K562 (cell line): ENCODE data around the gene NLRP5. TPM values are rescaled to one million over a fixed set of nuclear protein-coding genes. Genes with fewer than 3 reads are reported as not detected.

Experiments used
- HDAC1 ChIP-seq, 2 experiments: fragments of 450-650 bp; IDR thresholded peaks; 2 replicates each; pipeline ENCODE4 v1.6.1; 2016 to 2017; ENCODE audit warnings: inconsistent platforms in 1 of 2, mild to moderate bottlenecking in 1 of 2, moderate library complexity in 1 of 2
- HMBOX1 ChIP-seq: sonication (generic); IDR thresholded peaks from 2 replicates; pipeline ENCODE4 v1.6.1; 2016
- HNRNPLL ChIP-seq: fragments of 200-400 bp; formaldehyde crosslinking; IDR thresholded peaks from 2 replicates; pipeline ENCODE4 v1.6.1; 2017; ENCODE audit warnings: low read length, low read depth, mild to moderate bottlenecking; ENCODE audit not compliant: poor library complexity, severe bottlenecking
- SAP30 ChIP-seq: fragments of 200-600 bp; sonication (generic); IDR thresholded peaks from 2 replicates; pipeline ENCODE4 v1.6.1; 2012; ENCODE audit warnings: borderline replicate concordance, low read depth, mild to moderate bottlenecking, moderate library complexity, low read length, control low read depth, inconsistent platforms; ENCODE audit not compliant: insufficient read depth, poor library complexity, severe bottlenecking
- STAG1 ChIP-seq: sonication (generic); formaldehyde crosslinking; IDR thresholded peaks from 2 replicates; pipeline ENCODE4 v1.5.0; 2020; ENCODE audit warnings: missing genetic modification reagents, borderline replicate concordance
- ZBTB2 ChIP-seq: fragments of 450-650 bp; IDR thresholded peaks from 2 replicates; pipeline ENCODE4 v1.6.1; 2016; ENCODE audit warnings: antibody characterized with exemption
- ZNF134 ChIP-seq: fragments of 250-450 bp; sonication (Bioruptor Pico); conservative IDR thresholded peaks from 2 replicates; pipeline ENCODE4 v1.4.0; 2020
- polyA plus RNA-seq, 8 experiments: library from polyadenylated mRNA; depleted of rRNA in 4 of 8; stranded (reverse) in 5 of 8; unstranded in 3 of 8; fragments of >200 nt; fragmentation: Nextera tagmentation in 2 of 8; fragmentation: Illumina TruSeq in 1 of 8; extraction: Ambion mirVana in 2 of 8; extraction: Trizol in 1 of 8; gene quantifications; 2 replicates each; pipeline versions ENCODE4 v1.2.1 to v1.2.3, GENCODE V29; 2011 to 2014; ENCODE audit warnings: inconsistent platforms in 1 of 8, missing spikeins in 1 of 8
- total RNA-seq, 7 experiments: library from RNA; depleted of rRNA in 6 of 7; stranded (reverse); fragments of >200 nt in 6 of 7; fragmentation: Illumina TruSeq in 2 of 7; extraction: Trizol in 2 of 7; gene quantifications; 2 replicates each; pipeline versions ENCODE4 v1.2.1 to v1.2.3, GENCODE V29; 2011 to 2021; ENCODE audit warnings: low replicate concordance in 1 of 7
- TF ChIP-seq, protein P1 (sequence below): fragments of 450-650 bp; IDR thresholded peaks from 2 replicates; pipeline ENCODE4 v1.6.1; 2016; ENCODE audit warnings: mild to moderate bottlenecking, moderate library complexity
- TF ChIP-seq, protein P2 (sequence below): fragments of 250-450 bp; sonication (Bioruptor Pico); IDR thresholded peaks from 2 replicates; pipeline ENCODE4 v1.4.0; 2020; ENCODE audit warnings: mild to moderate bottlenecking

Gene NLRP5
- total and polyA plus RNA-seq, 9 of the 15 experiments (the other 6 are each of a cell fraction or from before 2014, with no cell fraction given), result 0.04 to 0.07 TPM; not detected in 7

DNA sequence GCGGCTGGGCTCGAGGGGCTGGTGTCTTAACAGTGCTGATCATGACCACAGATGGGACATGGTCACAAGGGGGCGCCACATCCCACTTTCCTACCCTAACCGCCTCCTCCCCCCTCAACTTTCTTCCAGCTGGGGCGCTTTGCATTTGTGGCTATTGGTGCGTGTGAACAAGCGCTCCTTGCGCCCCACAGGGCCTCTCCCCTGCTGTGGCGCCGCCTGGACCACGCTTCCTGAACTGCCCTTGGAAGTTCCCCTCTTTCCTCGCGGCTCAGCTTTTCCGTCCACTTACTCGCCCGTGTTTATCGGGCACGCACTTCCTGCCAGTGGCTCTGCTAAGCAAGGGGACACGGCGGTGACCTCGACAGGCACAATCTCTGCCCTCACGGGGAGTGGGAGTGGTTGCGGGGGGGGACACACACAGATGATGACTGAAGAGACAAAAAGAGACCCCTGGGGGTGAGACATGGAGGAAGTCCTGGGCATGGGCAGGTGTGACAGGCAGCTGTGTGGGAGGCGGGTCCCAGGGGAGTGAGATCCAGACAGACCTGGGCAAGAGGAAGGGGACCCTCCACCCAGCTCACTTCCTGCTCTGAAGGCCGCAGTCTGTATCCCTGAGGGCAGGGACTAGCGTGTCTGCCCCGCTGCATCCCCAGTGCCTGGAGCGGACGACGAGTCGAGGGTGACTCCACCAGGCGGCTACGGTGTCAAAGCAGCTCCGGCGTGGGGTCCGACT lies 94.3 kb downstream of the NLRP5 start (continued):
- TF ChIP-seq, protein P1, sequence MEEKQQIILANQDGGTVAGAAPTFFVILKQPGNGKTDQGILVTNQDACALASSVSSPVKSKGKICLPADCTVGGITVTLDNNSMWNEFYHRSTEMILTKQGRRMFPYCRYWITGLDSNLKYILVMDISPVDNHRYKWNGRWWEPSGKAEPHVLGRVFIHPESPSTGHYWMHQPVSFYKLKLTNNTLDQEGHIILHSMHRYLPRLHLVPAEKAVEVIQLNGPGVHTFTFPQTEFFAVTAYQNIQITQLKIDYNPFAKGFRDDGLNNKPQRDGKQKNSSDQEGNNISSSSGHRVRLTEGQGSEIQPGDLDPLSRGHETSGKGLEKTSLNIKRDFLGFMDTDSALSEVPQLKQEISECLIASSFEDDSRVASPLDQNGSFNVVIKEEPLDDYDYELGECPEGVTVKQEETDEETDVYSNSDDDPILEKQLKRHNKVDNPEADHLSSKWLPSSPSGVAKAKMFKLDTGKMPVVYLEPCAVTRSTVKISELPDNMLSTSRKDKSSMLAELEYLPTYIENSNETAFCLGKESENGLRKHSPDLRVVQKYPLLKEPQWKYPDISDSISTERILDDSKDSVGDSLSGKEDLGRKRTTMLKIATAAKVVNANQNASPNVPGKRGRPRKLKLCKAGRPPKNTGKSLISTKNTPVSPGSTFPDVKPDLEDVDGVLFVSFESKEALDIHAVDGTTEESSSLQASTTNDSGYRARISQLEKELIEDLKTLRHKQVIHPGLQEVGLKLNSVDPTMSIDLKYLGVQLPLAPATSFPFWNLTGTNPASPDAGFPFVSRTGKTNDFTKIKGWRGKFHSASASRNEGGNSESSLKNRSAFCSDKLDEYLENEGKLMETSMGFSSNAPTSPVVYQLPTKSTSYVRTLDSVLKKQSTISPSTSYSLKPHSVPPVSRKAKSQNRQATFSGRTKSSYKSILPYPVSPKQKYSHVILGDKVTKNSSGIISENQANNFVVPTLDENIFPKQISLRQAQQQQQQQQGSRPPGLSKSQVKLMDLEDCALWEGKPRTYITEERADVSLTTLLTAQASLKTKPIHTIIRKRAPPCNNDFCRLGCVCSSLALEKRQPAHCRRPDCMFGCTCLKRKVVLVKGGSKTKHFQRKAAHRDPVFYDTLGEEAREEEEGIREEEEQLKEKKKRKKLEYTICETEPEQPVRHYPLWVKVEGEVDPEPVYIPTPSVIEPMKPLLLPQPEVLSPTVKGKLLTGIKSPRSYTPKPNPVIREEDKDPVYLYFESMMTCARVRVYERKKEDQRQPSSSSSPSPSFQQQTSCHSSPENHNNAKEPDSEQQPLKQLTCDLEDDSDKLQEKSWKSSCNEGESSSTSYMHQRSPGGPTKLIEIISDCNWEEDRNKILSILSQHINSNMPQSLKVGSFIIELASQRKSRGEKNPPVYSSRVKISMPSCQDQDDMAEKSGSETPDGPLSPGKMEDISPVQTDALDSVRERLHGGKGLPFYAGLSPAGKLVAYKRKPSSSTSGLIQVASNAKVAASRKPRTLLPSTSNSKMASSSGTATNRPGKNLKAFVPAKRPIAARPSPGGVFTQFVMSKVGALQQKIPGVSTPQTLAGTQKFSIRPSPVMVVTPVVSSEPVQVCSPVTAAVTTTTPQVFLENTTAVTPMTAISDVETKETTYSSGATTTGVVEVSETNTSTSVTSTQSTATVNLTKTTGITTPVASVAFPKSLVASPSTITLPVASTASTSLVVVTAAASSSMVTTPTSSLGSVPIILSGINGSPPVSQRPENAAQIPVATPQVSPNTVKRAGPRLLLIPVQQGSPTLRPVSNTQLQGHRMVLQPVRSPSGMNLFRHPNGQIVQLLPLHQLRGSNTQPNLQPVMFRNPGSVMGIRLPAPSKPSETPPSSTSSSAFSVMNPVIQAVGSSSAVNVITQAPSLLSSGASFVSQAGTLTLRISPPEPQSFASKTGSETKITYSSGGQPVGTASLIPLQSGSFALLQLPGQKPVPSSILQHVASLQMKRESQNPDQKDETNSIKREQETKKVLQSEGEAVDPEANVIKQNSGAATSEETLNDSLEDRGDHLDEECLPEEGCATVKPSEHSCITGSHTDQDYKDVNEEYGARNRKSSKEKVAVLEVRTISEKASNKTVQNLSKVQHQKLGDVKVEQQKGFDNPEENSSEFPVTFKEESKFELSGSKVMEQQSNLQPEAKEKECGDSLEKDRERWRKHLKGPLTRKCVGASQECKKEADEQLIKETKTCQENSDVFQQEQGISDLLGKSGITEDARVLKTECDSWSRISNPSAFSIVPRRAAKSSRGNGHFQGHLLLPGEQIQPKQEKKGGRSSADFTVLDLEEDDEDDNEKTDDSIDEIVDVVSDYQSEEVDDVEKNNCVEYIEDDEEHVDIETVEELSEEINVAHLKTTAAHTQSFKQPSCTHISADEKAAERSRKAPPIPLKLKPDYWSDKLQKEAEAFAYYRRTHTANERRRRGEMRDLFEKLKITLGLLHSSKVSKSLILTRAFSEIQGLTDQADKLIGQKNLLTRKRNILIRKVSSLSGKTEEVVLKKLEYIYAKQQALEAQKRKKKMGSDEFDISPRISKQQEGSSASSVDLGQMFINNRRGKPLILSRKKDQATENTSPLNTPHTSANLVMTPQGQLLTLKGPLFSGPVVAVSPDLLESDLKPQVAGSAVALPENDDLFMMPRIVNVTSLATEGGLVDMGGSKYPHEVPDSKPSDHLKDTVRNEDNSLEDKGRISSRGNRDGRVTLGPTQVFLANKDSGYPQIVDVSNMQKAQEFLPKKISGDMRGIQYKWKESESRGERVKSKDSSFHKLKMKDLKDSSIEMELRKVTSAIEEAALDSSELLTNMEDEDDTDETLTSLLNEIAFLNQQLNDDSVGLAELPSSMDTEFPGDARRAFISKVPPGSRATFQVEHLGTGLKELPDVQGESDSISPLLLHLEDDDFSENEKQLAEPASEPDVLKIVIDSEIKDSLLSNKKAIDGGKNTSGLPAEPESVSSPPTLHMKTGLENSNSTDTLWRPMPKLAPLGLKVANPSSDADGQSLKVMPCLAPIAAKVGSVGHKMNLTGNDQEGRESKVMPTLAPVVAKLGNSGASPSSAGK, result peak; percentile 15; the same call in 1 of the 2 replicates
- peak; percentile 21; the same call in 1 of the 2 replicates for TF ChIP-seq STAG1 (CRISPR knock-in tag)
- 0 out of 2 replicates have a peak, but pooled peaks have one; percentile 21 for TF ChIP-seq ZBTB2
- TF ChIP-seq, protein P2, sequence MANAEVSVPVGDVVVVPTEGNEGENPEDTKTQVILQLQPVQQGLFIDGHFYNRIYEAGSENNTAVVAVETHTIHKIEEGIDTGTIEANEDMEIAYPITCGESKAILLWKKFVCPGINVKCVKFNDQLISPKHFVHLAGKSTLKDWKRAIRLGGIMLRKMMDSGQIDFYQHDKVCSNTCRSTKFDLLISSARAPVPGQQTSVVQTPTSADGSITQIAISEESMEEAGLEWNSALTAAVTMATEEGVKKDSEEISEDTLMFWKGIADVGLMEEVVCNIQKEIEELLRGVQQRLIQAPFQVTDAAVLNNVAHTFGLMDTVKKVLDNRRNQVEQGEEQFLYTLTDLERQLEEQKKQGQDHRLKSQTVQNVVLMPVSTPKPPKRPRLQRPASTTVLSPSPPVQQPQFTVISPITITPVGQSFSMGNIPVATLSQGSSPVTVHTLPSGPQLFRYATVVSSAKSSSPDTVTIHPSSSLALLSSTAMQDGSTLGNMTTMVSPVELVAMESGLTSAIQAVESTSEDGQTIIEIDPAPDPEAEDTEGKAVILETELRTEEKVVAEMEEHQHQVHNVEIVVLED, result no peak
- TF ChIP-seq SAP30, result no peak
- no peak for TF ChIP-seq HMBOX1
- peak; percentile 55 for TF ChIP-seq HNRNPLL
- TF ChIP-seq HDAC1 (IDR thresholded peaks at IDR 0.05), result peak in 1 of 2 experiments; percentile 53; a peak in 2 of 4 replicates
- TF ChIP-seq ZNF134 (CRISPR knock-in tag), result no peak
